ENCODE measurements around the gene DCLRE1C.
"Not testable (repeated sequence)": the region's sequence is repeated elsewhere in the genome, so short reads cannot be mapped to it uniquely, and the experiment has no call there.

DNA sequence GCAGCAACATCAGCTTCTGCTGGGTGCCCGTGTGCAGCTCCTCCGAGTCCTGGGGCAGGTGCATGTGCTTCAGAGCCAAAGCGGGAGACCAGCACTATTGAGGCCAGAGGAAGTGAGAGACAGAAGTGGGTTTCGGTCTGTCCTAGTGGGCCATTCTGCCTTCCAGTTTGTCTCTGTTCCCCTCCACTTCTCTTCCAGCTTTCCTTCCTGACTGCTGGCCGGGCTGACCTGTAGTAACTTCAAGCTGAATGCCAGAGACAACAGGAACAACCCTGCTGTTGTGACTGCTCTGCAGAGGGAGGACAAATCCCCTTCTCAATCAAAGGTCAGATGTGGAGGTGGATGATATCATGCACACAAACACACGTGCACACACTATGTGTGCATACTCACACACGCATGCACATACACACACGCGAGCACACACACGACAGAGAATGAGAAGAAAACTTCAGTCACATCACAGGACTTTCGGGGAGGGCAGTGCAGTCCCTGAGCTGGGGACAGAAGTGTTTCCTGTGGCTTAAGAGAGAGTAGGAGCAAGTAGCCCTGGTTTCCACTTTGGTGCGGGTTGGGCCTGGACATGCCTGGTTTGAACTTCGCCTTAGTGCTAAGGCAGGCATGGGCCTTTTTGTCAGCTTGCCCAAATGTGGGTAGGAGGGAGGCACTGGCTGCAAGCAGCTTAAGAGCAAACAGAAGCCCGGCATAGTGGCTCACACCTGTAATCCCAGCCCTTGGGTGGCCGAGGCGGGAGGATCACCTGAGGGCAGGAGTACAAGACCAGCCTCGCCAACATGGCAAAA is 11.5 kb downstream of the DCLRE1C start:
- TF ChIP-seq, protein P1, sequence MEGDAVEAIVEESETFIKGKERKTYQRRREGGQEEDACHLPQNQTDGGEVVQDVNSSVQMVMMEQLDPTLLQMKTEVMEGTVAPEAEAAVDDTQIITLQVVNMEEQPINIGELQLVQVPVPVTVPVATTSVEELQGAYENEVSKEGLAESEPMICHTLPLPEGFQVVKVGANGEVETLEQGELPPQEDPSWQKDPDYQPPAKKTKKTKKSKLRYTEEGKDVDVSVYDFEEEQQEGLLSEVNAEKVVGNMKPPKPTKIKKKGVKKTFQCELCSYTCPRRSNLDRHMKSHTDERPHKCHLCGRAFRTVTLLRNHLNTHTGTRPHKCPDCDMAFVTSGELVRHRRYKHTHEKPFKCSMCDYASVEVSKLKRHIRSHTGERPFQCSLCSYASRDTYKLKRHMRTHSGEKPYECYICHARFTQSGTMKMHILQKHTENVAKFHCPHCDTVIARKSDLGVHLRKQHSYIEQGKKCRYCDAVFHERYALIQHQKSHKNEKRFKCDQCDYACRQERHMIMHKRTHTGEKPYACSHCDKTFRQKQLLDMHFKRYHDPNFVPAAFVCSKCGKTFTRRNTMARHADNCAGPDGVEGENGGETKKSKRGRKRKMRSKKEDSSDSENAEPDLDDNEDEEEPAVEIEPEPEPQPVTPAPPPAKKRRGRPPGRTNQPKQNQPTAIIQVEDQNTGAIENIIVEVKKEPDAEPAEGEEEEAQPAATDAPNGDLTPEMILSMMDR (IDR thresholded peaks at IDR 0.05) = not testable (repeated sequence)
- TF ChIP-seq POLR2A (IDR thresholded peaks at IDR 0.05) = not testable (repeated sequence)

Data from suprapubic skin (tissue), 3 donors.